IMR-90 (cell line): ENCODE data around the gene CYP27B1. TPM values are rescaled to one million over a fixed set of nuclear protein-coding genes. Genes with fewer than 3 reads are reported as not detected.

ENCODE experiments used
- ATAC-seq: fragments of 200-7000 bp; cut with Tn5 transposase; 2 replicates; pipeline ENCODE4 v1.9.1; 2020; ENCODE audit warnings: low read depth, mild to moderate bottlenecking, moderate library complexity
- BruUV-seq: library from RNA; stranded (reverse); fragments of 400-500 nt; replicated peaks from 2 replicates; lab custom pipeline; 2021; lab: Mats Ljungman, UMichigan
- CTCF ChIA-PET: fragments of 300-600 bp; formaldehyde crosslinking; extraction: SDS; loops from one replicate; lab custom pipeline; 2021; ENCODE audit warnings: antibody characterized with exemption; lab: Yijun Ruan, JAX
- POLR2A ChIA-PET: fragments of 300-600 bp; sonication (Branson Sonifier 250); formaldehyde crosslinking; loops from one replicate; lab custom pipeline; 2022; ENCODE audit warnings: antibody characterized with exemption; ENCODE audit not compliant: unreplicated experiment; lab: Charles Lee
- DNase-seq: peaks from one replicate; pipeline ENCODE4 v3.0.0; 2013
- H2AFZ ChIP-seq: replicated peaks from 2 replicates; pipeline ENCODE3; 2013; ENCODE audit warnings: low read length, mild to moderate bottlenecking; ENCODE audit not compliant: poor library complexity
- H2AK5ac ChIP-seq: 2 replicates; pipeline ENCODE4 v1.6.1; 2013; ENCODE audit warnings: low read depth, low read length, inconsistent platforms
- H2AK9ac ChIP-seq: replicated peaks from 2 replicates; pipeline ENCODE3; 2013; ENCODE audit warnings: mild to moderate bottlenecking, low read depth, low read length, moderate library complexity; ENCODE audit not compliant: poor library complexity
- H2BK120ac ChIP-seq: 2 replicates; pipeline ENCODE4 v1.6.1; 2013; ENCODE audit warnings: low read depth, low read length, inconsistent platforms
- H2BK15ac ChIP-seq: 3 replicates; pipeline ENCODE4 v1.6.1; 2013; ENCODE audit warnings: low read depth, low read length, inconsistent platforms
- H2BK20ac ChIP-seq: 2 replicates; pipeline ENCODE4 v1.6.1; 2013; ENCODE audit warnings: low read depth, mild to moderate bottlenecking, inconsistent platforms, low read length, moderate library complexity
- H2BK5ac ChIP-seq: 2 replicates; pipeline ENCODE4 v1.6.1; 2013; ENCODE audit warnings: mild to moderate bottlenecking, low read depth, low read length, inconsistent platforms; ENCODE audit not compliant: poor library complexity, severe bottlenecking
- H3K14ac ChIP-seq: replicated peaks from 2 replicates; pipeline ENCODE4 v1.6.1; 2013; ENCODE audit warnings: low read depth, low read length, inconsistent platforms
- H3K18ac ChIP-seq: 2 replicates; pipeline ENCODE4 v1.6.1; 2013; ENCODE audit warnings: low read depth, low read length, control low read depth
- H3K23ac ChIP-seq: 2 replicates; pipeline ENCODE4 v1.6.1; 2013; ENCODE audit warnings: low read depth, low read length, inconsistent platforms
- H3K27ac ChIP-seq: 2 replicates; pipeline ENCODE4 v1.5.1; 2013; ENCODE audit warnings: mild to moderate bottlenecking, control low read depth, low read length; ENCODE audit not compliant: insufficient read depth
- H3K27me3 ChIP-seq: 2 replicates; pipeline ENCODE4 v1.6.1; 2013; ENCODE audit warnings: low read length; ENCODE audit not compliant: control insufficient read depth, insufficient read depth
- H3K36me3 ChIP-seq: 2 replicates; pipeline ENCODE4 v1.6.1; 2013; ENCODE audit warnings: low read length, mixed read lengths; ENCODE audit not compliant: control insufficient read depth, insufficient read depth
- H3K4ac ChIP-seq: 2 replicates; pipeline ENCODE4 v1.6.1; 2013; ENCODE audit warnings: low read depth, low read length, inconsistent platforms
- H3K4me1 ChIP-seq: 2 replicates; pipeline ENCODE4 v1.6.1; 2013; ENCODE audit warnings: low read length, mixed read lengths; ENCODE audit not compliant: control insufficient read depth, insufficient read depth
- H3K4me2 ChIP-seq: 2 replicates; pipeline ENCODE4 v1.6.1; 2013; ENCODE audit warnings: low read depth, mild to moderate bottlenecking, control low read depth, low read length, moderate library complexity
- H3K4me3 ChIP-seq: 2 replicates; pipeline ENCODE4 v1.5.1; 2013; ENCODE audit warnings: low read depth, mild to moderate bottlenecking, control low read depth, low read length, moderate library complexity; ENCODE audit not compliant: insufficient read depth
- H3K56ac ChIP-seq: 2 replicates; pipeline ENCODE4 v1.6.1; 2013; ENCODE audit warnings: low read length, inconsistent platforms; ENCODE audit not compliant: insufficient read depth; ENCODE audit errors: extremely low read depth
- H3K79me1 ChIP-seq, 2 experiments: 2 replicates each; pipeline ENCODE4 v1.6.1; 2013; ENCODE audit warnings: low read length in 2 of 2, inconsistent platforms in 1 of 2, low read depth in 1 of 2
- H3K9ac ChIP-seq: 2 replicates; pipeline ENCODE4 v1.6.1; 2013; ENCODE audit warnings: low read depth, low read length, control low read depth
- H3K9me1 ChIP-seq: 2 replicates; pipeline ENCODE4 v1.6.1; 2013; ENCODE audit warnings: low read length, inconsistent platforms; ENCODE audit not compliant: insufficient read depth
- H3K9me3 ChIP-seq: 2 replicates; pipeline ENCODE4 v1.6.1; 2013; ENCODE audit warnings: low read length; ENCODE audit not compliant: control insufficient read depth, insufficient read depth
- H4K20me1 ChIP-seq: 2 replicates; pipeline ENCODE4 v1.6.1; 2013; ENCODE audit warnings: low read length, inconsistent platforms; ENCODE audit not compliant: insufficient read depth
- H4K5ac ChIP-seq: 2 replicates; pipeline ENCODE4 v1.6.1; 2013; ENCODE audit warnings: mild to moderate bottlenecking, low read depth, low read length, control low read depth
- H4K8ac ChIP-seq, 2 experiments: 2 replicates each; pipeline ENCODE4 v1.6.1; 2013; ENCODE audit warnings: low read depth in 2 of 2, low read length in 2 of 2, control low read depth in 1 of 2, inconsistent platforms in 1 of 2
- H4K91ac ChIP-seq: 2 replicates; pipeline ENCODE4 v1.6.1; 2013; ENCODE audit warnings: low read depth, low read length, inconsistent platforms; ENCODE audit not compliant: insufficient read depth
- BHLHE40 ChIP-seq: fragments of 150-350 bp; IDR thresholded peaks from 2 replicates; pipeline ENCODE4 v1.6.1; 2016; ENCODE audit warnings: mild to moderate bottlenecking, low read depth, low read length
- CEBPB ChIP-seq: IDR thresholded peaks from 2 replicates; pipeline ENCODE4 v1.6.1; 2012; ENCODE audit warnings: low read depth, low read length, improper control_type of control experiment
- CHD1 ChIP-seq: IDR thresholded peaks from 2 replicates; pipeline ENCODE4 v1.6.1; 2012; ENCODE audit warnings: low read depth, low read length, improper control_type of control experiment
- CTCF ChIP-seq: conservative IDR thresholded peaks from 2 replicates; pipeline ENCODE4 v1.5.1; 2012; ENCODE audit warnings: mild to moderate bottlenecking, low read depth, low read length, improper control_type of control experiment
- ELK1 ChIP-seq: fragments of 150-350 bp; IDR thresholded peaks from 2 replicates; pipeline ENCODE4 v1.6.1; 2016; ENCODE audit warnings: low read depth, mild to moderate bottlenecking, low read length, moderate library complexity, borderline replicate concordance
- FOS ChIP-seq: fragments of 150-350 bp; IDR thresholded peaks from 2 replicates; pipeline ENCODE4 v1.6.1; 2016; ENCODE audit warnings: low read depth, low read length
- MAFK ChIP-seq: IDR thresholded peaks from 2 replicates; pipeline ENCODE4 v1.6.1; 2012; ENCODE audit warnings: low read depth, low read length, improper control_type of control experiment
- MAZ ChIP-seq: IDR thresholded peaks from 2 replicates; pipeline ENCODE4 v1.6.1; 2012; ENCODE audit warnings: low read depth, mild to moderate bottlenecking, low read length, improper control_type of control experiment, moderate library complexity, borderline replicate concordance
- MXI1 ChIP-seq: IDR thresholded peaks from 2 replicates; pipeline ENCODE4 v1.6.1; 2012; ENCODE audit warnings: low read depth, mild to moderate bottlenecking, low read length, moderate library complexity, borderline replicate concordance
- NFE2L2 ChIP-seq: fragments of 150-350 bp; IDR thresholded peaks from 2 replicates; pipeline ENCODE4 v1.6.1; 2016; ENCODE audit warnings: low read depth, mild to moderate bottlenecking, low read length
- POLR2A ChIP-seq: IDR thresholded peaks from 2 replicates; pipeline ENCODE4 v1.6.1; 2012; ENCODE audit warnings: mild to moderate bottlenecking, low read depth, low read length
- RAD21 ChIP-seq: IDR thresholded peaks from 2 replicates; pipeline ENCODE4 v1.6.1; 2012; ENCODE audit warnings: low read length, improper control_type of control experiment
- RCOR1 ChIP-seq: IDR thresholded peaks from 2 replicates; pipeline ENCODE4 v1.6.1; 2012; ENCODE audit warnings: mild to moderate bottlenecking, low read length, improper control_type of control experiment; ENCODE audit not compliant: insufficient replicate concordance
- RFX5 ChIP-seq: IDR thresholded peaks from 2 replicates; pipeline ENCODE4 v1.8.0; 2012; ENCODE audit warnings: low read depth, mild to moderate bottlenecking, low read length, moderate library complexity
- SMC3 ChIP-seq: fragments of 150-350 bp; IDR thresholded peaks from 2 replicates; pipeline ENCODE4 v1.6.1; 2016; ENCODE audit warnings: low read depth, mild to moderate bottlenecking, antibody characterized with exemption, low read length, moderate library complexity
- USF2 ChIP-seq: fragments of 150-350 bp; IDR thresholded peaks from 2 replicates; pipeline ENCODE4 v1.6.1; 2017; ENCODE audit warnings: mild to moderate bottlenecking, antibody characterized with exemption, low read length, low read depth
- WGBS, 2 experiments: methylation state at CpG; one replicate each; pipeline versions ENCODE4 v1.1.5 to v1.1.7; 2013; ENCODE audit warnings: missing lambda C conversion rate in 2 of 2; ENCODE audit not compliant: insufficient read length in 1 of 2; ENCODE audit errors: extremely low coverage in 2 of 2; 5-methylcytosine and 5-hydroxymethylcytosine counted together
- dilution Hi-C: fragments of 300-500 bp; cut with HindIII; formaldehyde crosslinking; loops from one replicate; pipeline ENCODE4 v1.14.3; 2018; ENCODE audit warnings: low sequenced_read_pairs; ENCODE audit not compliant: unreplicated experiment
- in situ Hi-C: fragments of 300-500 bp; cut with MboI; formaldehyde crosslinking; loops from 3 replicates; pipeline ENCODE4 v1.14.3; 2019; ENCODE audit warnings: low sequenced_read_pairs, inconsistent platforms, mixed read lengths
- intact Hi-C: fragments of 100-400 bp; cut with micrococcal nuclease; formaldehyde crosslinking; loops from 2 replicates; pipeline ENCODE4 v1.10.0; 2022
- polyA plus RNA-seq, 3 experiments: library from polyadenylated mRNA; depleted of rRNA; stranded (reverse); fragments of >200 nt; gene quantifications; 2 replicates each; pipeline ENCODE4 v1.2.3, GENCODE V29; 2012; ENCODE audit warnings: low replicate concordance in 1 of 3
- total RNA-seq: library from RNA; depleted of rRNA; stranded (reverse); fragments of >200 nt; gene quantifications from 2 replicates; pipeline ENCODE4 v1.2.3, GENCODE V29; 2012

CYP27B1 gene
- total and polyA plus RNA-seq, 2 of the 4 experiments (the other 2 are of a cell fraction) = 0.36 to 1.3 TPM

GRCh38 chr12:57746025-57746424, 20.9 kb downstream of the CYP27B1 start:
- ATAC-seq (no peak), DNase-seq (no peak)
- no peak overlapping the region for H3K23ac ChIP-seq
- H3K4me3 ChIP-seq = peak overlapping the region; percentile 69; the same call in 1 of the 2 replicates
- peak overlapping the region; percentile 94 for H3K4me2 ChIP-seq
- H3K9ac ChIP-seq = no peak overlapping the region
- no peaks in the 10 kb centered on the region for H3K9me3 ChIP-seq
- TF ChIP-seq BHLHE40 (no peak), FOS (no peak), NFE2L2 (no peak), CHD1 (no peak), RAD21 (no peak), POLR2A (no peak), SMC3 (no peak), MAFK (no peak), CTCF (no peak), RCOR1 (no peak), MXI1 (no peak), ELK1 (no peak), CEBPB (no peak), MAZ (no peak), USF2 (no peak), RFX5 (no peak)
- H3K27ac ChIP-seq = peak overlapping the region; percentile 93; the same call in 1 of the 2 replicates
- H3K27me3 ChIP-seq = peaks cover 12% of the 10 kb centered on the region
- H3K4ac ChIP-seq = peak overlapping the region; percentile 100
- no TSS peak for BruUV-seq
- ChIA-PET CTCF (interaction anchor here (1.9 kb wide), 1 partner anchor 10 kb away, joined by 6 read pairs; no protein-coding TSS in a partner anchor), POLR2A (no interaction called here)
- H3K56ac ChIP-seq = no peak overlapping the region
- H3K9me1 ChIP-seq = peaks cover 15% of the 10 kb centered on the region
- H3K79me1 ChIP-seq = peaks cover 22 to 47% of the 10 kb centered on the region in 2 experiments; a peak in 3 of 4 replicates
- intact Hi-C loops (no loop called here), dilution Hi-C loops (no loop called here), in situ Hi-C loops (no loop called here)
- H2AK9ac ChIP-seq = peak overlapping the region; percentile 99
- H2AK5ac ChIP-seq = peak overlapping the region; percentile 98
- H2AFZ ChIP-seq = no peak overlapping the region
- no peak overlapping the region for H3K14ac ChIP-seq
- H2BK5ac ChIP-seq = no peak overlapping the region
- 0 out of 2 replicates have a peak, but pooled peaks cover 7% of the 10 kb centered on the region for H4K20me1 ChIP-seq
- H3K36me3 ChIP-seq = peaks cover 24% of the 10 kb centered on the region
- WGBS, 2 experiments = 100% methylated on average over 1 of the region's 3 CpGs; no CpG with 5 or more reads in 1 of the 2 experiments
- H4K8ac ChIP-seq = peak overlapping the region; percentile 74 to 100; a peak in 3 of 4 replicates
- H4K91ac ChIP-seq = no peak overlapping the region; the same call in 1 of the 2 replicates
- no peak overlapping the region for H2BK15ac ChIP-seq
- H2BK20ac ChIP-seq = no peak overlapping the region
- no peak overlapping the region for H3K18ac ChIP-seq
- no peak overlapping the region for H2BK120ac ChIP-seq
- H4K5ac ChIP-seq = peak overlapping the region; percentile 80; the same call in 1 of the 2 replicates
- H3K4me1 ChIP-seq = peaks cover 7% of the 10 kb centered on the region
